Vagina (tissue), 2 donors: ENCODE results near the gene VCAM1. TPM values are rescaled to one million over a fixed set of nuclear protein-coding genes. Genes with fewer than 3 reads are reported as not detected.

Experiments
- DNase-seq, 2 donors: peaks; one replicate each; pipeline ENCODE4 v3.0.0-alpha.2; 2017; ENCODE audit errors: extremely low spot score in 2 of 2
- H3K27ac ChIP-seq: fragments of 200-600 bp; sonication (generic); one replicate; pipeline ENCODE4 v1.5.1; 2019
- H3K27me3 ChIP-seq: fragments of 200-600 bp; sonication (generic); one replicate; pipeline ENCODE4 v1.5.1; 2019
- H3K36me3 ChIP-seq, 2 donors: fragments of 200-600 bp; sonication (generic); one replicate each; pipeline ENCODE4 v1.5.1; 2017 to 2019
- H3K4me1 ChIP-seq: fragments of 200-600 bp; sonication (generic); one replicate; pipeline ENCODE4 v1.5.1; 2019
- H3K4me3 ChIP-seq, 2 donors: fragments of 200-600 bp; sonication (generic); 1 replicate in 1 of 2; 2 replicates in 1 of 2; pipeline ENCODE4 v1.5.1; 2016 to 2019
- H3K9me3 ChIP-seq: fragments of 200-600 bp; sonication (generic); one replicate; pipeline ENCODE4 v1.5.1; 2019
- POLR2A ChIP-seq, 2 donors: fragments of 450-650 bp; IDR thresholded peaks; one replicate each; pipeline ENCODE4 v1.6.1; 2017; ENCODE audit warnings: antibody characterized with exemption in 2 of 2, mild to moderate bottlenecking in 2 of 2, moderate library complexity in 2 of 2
- POLR2AphosphoS5 ChIP-seq, 2 donors: sonication (generic); formaldehyde crosslinking; IDR thresholded peaks; one replicate each; pipeline ENCODE4 v1.9.0; 2017; ENCODE audit warnings: antibody characterized with exemption in 2 of 2, mild to moderate bottlenecking in 2 of 2, low read depth in 1 of 2; ENCODE audit not compliant: insufficient read depth in 1 of 2
- intact Hi-C: fragments of 100-400 bp; cut with DNase I; formaldehyde crosslinking; loops from one replicate; pipeline ENCODE4 v1.15.1; 2023
- total RNA-seq: library from RNA; depleted of rRNA; stranded (reverse); fragments of >200 nt; gene quantifications from one replicate; pipeline ENCODE4 v1.2.3, GENCODE V29; 2016
- TF ChIP-seq, protein P1 (sequence below), 3 experiments: fragments of 450-650 bp in 2 of 3; fragments of 200-600 bp in 1 of 3; sonication (generic) in 1 of 3; IDR thresholded peaks; one replicate each; pipeline ENCODE4 v1.5.1; 2017 to 2019; ENCODE audit warnings: antibody characterized with exemption in 3 of 3, mild to moderate bottlenecking in 2 of 3, moderate library complexity in 2 of 3

VCAM1 gene
- total RNA-seq, 1 donor from 2014 or later = 5.6 TPM

DNA sequence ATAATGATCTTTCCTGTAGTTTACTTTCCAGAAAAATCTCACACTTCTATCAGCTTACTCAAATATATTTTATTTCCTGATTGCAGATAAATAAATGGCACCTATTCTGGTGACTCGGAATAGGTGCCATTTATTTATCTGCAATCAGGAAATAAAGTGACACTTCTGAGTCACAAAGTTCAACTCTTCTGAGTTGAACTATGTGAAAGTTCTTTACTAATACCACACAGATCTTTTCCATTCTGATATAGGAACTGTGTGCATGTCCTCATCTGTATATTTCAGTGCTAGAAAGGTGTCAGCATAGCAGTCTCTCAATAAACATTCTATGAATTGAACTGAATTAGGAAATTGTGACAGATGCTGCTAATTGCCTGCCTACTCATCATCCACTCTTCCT is 4.9 kb upstream of the VCAM1 start:
- no peak for DNase-seq
- intact Hi-C loops = no loop called here
- Histone ChIP-seq H3K4me3 (no peak overlapping the region), H3K27me3 (no peaks in the 10 kb centered on the region), H3K27ac (no peak overlapping the region), H3K9me3 (no peaks in the 10 kb centered on the region), H3K4me1 (no peaks in the 10 kb centered on the region), H3K36me3 (no peaks in the 10 kb centered on the region)
- TF ChIP-seq, protein P1, sequence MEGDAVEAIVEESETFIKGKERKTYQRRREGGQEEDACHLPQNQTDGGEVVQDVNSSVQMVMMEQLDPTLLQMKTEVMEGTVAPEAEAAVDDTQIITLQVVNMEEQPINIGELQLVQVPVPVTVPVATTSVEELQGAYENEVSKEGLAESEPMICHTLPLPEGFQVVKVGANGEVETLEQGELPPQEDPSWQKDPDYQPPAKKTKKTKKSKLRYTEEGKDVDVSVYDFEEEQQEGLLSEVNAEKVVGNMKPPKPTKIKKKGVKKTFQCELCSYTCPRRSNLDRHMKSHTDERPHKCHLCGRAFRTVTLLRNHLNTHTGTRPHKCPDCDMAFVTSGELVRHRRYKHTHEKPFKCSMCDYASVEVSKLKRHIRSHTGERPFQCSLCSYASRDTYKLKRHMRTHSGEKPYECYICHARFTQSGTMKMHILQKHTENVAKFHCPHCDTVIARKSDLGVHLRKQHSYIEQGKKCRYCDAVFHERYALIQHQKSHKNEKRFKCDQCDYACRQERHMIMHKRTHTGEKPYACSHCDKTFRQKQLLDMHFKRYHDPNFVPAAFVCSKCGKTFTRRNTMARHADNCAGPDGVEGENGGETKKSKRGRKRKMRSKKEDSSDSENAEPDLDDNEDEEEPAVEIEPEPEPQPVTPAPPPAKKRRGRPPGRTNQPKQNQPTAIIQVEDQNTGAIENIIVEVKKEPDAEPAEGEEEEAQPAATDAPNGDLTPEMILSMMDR (IDR thresholded peaks at IDR 0.05) = no peak
- TF ChIP-seq POLR2AphosphoS5 (IDR thresholded peaks at IDR 0.05; ENCODE audit: insufficient read depth in 1 of 2, low read depth in 1 of 2) (no peak), POLR2A (IDR thresholded peaks at IDR 0.05) (no peak)

DNA sequence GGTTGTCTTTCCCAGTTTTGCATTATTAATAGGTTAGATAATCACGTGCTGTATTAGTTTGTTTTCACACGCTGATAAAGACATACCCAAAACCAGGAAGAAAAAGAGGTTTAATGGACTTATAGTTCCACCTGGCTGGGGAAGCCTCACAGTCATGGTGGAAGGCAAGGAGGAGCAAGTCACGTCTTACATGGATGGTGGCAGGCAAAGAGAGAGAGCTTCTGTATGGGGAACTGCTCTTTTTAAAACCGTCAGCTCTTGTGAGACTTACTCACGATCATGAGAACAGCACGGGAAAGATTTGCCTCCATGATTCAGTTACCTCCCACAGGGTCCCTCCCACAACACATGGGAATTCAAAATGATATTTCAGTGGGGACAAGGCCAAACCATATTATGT is 2.3 kb upstream of the VCAM1 start:
- Histone ChIP-seq H3K27ac (no peak overlapping the region), H3K4me3 (no peak overlapping the region), H3K36me3 (no peaks in the 10 kb centered on the region), H3K9me3 (no peaks in the 10 kb centered on the region), H3K27me3 (no peaks in the 10 kb centered on the region), H3K4me1 (peaks cover 15% of the 10 kb centered on the region)
- TF ChIP-seq, protein P1 (IDR thresholded peaks at IDR 0.05) = no peak
- TF ChIP-seq POLR2A (IDR thresholded peaks at IDR 0.05) (no peak), POLR2AphosphoS5 (IDR thresholded peaks at IDR 0.05; ENCODE audit: insufficient read depth in 1 of 2, low read depth in 1 of 2) (no peak)
- intact Hi-C loops = no loop called here
- no peak for DNase-seq

DNA sequence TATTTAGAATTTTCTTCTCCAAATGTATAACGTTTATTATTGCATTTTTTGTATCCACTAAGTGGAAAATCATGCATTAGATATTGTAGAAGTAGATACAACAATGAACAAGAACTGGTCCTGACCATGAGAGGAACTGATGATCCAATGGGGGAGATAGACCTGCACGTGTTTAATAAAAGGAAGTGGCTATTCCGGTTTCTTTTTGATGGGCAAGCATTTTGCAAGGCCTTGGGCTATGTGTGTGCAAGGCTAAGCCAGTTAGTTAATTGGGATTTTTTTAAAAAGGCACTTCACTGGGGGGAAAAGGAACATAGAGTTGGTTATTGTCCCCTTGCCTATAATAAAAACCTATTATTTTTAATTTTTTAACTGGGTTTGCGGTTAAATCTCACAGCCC is 961 bp upstream of the VCAM1 start:
- Histone ChIP-seq H3K27ac (no peak overlapping the region), H3K36me3 (no peaks in the 10 kb centered on the region), H3K4me1 (peaks cover 17% of the 10 kb centered on the region), H3K9me3 (no peaks in the 10 kb centered on the region), H3K27me3 (no peaks in the 10 kb centered on the region), H3K4me3 (no peak overlapping the region)
- no peak for DNase-seq
- TF ChIP-seq POLR2AphosphoS5 (IDR thresholded peaks at IDR 0.05; ENCODE audit: insufficient read depth in 1 of 2, low read depth in 1 of 2) = no peak
- intact Hi-C loops = no loop called here

DNA sequence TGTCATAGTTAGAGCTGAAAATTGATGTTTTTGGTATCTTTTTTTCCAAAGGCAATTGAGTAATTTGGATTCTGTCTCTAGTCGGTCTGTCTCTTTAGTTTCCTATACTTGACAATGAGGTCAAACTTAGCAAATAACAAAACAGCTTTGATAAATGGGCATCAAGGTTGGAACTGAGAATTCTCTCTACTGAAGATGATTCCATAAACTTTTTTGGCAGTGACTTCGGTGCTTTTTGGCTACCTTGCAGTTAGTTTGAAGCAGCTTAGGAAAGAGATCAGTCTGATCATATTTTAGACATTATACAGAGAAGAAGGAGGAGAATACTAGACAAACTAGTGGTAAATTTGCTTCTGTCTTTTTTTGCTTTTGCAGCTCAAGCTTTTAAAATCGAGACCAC is 559 bp downstream of the VCAM1 start:
- H3K27ac ChIP-seq = no peak overlapping the region
- no peak for TF ChIP-seq POLR2A (IDR thresholded peaks at IDR 0.05)
- no peak for TF ChIP-seq POLR2AphosphoS5 (IDR thresholded peaks at IDR 0.05; ENCODE audit: insufficient read depth in 1 of 2, low read depth in 1 of 2)
- TF ChIP-seq, protein P1 (IDR thresholded peaks at IDR 0.05) = no peak
- intact Hi-C loops = no loop called here
- H3K36me3 ChIP-seq = no peaks in the 10 kb centered on the region
- H3K27me3 ChIP-seq = no peaks in the 10 kb centered on the region
- H3K9me3 ChIP-seq = no peaks in the 10 kb centered on the region
- H3K4me3 ChIP-seq = peak overlapping the region; percentile 15 to 25
- H3K4me1 ChIP-seq = peaks cover 17% of the 10 kb centered on the region
- no peak for DNase-seq

DNA sequence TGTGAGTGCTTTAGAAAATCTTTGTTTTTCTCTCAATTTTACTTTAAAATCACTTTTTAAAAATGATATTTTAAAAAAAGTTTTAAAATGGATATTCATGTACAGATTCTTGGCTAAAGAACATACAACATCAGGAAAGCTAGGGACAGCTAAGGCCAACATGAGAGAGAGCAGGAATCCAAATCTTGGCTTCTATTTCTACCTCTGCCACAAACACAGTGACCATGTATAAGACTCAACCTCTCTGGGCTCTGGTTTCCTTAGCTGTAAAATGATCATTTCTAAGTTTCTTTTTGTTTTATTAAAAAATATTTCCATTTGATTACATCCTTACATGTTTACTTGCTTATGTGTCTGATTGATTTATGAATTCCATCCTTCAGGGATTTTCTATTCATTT is 1.2 kb downstream of the VCAM1 start:
- Histone ChIP-seq H3K4me1 (peaks cover 17% of the 10 kb centered on the region), H3K4me3 (peak overlapping the region; percentile 15 to 25), H3K36me3 (no peaks in the 10 kb centered on the region), H3K9me3 (no peaks in the 10 kb centered on the region), H3K27ac (no peak overlapping the region), H3K27me3 (no peaks in the 10 kb centered on the region)
- TF ChIP-seq POLR2A (IDR thresholded peaks at IDR 0.05) (no peak), POLR2AphosphoS5 (IDR thresholded peaks at IDR 0.05; ENCODE audit: insufficient read depth in 1 of 2, low read depth in 1 of 2) (no peak)
- TF ChIP-seq, protein P1 (IDR thresholded peaks at IDR 0.05) = no peak
- no peak for DNase-seq
- intact Hi-C loops = no loop called here
